ENCODE measurements around the gene CYP46A1.

- TF ChIP-seq CTCF (IDR thresholded peaks at IDR 0.05) (no peak), EZH2 (IDR thresholded peaks at IDR 0.05) (no peak), EZH2phosphoT487 (IDR thresholded peaks at IDR 0.05) (no peak)
Measured at GRCh38 chr14:99703381-99703780, 19.3 kb downstream of the CYP46A1 start.

Data from neural progenitor cell (in vitro differentiated cells).